HK-2 (cell line): Measurements from ENCODE around the gene PTPRD.

Source experiments
- DNase-seq: peaks from one replicate; pipeline ENCODE4 v3.0.0-alpha.2; 2018; ENCODE audit not compliant: unreplicated experiment

PTPRD gene

DNA sequence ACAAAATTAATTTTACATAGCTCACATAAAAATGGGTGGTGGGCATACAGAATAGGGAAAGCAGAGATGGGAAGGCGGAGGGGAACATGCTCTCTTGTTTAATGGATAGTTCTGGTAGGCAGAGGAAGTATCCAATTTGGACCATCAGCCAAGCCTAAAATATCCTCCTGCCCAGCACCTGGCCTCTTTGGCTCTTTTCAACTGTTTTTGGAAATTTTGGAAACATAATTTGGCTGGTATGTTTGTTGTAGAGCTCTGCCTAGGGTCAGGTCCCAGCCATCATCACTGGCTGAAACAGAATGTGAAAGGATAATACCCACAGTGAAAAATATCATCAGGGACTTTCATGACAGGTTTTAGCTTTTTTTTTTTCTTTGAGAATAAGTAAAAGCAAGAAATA is 2345.9 kb downstream of the PTPRD start:
- no peak for DNase-seq

- DNase-seq = no peak
Observed at GRCh38 chr9:8265281-8265680, 2347.5 kb downstream of the PTPRD start.
